Stimulated activated naive CD4-positive, alpha-beta T cell treated with Interleukin-2 at 50 U/mL for 16 hours (primary cell): ENCODE data around the gene SLC5A5.
"Not testable (repeated sequence)": the region's sequence is repeated elsewhere in the genome, so short reads cannot be mapped to it uniquely, and the experiment has no call there.

Experiments
- DNase-seq: peaks from one replicate; lab custom pipeline; 2025; lab: John Stamatoyannopoulos, UW

Gene SLC5A5

GRCh38 chr19:17871032-17871877 is 490 bp upstream of the SLC5A5 start:
- DNase-seq: no peak

DNA sequence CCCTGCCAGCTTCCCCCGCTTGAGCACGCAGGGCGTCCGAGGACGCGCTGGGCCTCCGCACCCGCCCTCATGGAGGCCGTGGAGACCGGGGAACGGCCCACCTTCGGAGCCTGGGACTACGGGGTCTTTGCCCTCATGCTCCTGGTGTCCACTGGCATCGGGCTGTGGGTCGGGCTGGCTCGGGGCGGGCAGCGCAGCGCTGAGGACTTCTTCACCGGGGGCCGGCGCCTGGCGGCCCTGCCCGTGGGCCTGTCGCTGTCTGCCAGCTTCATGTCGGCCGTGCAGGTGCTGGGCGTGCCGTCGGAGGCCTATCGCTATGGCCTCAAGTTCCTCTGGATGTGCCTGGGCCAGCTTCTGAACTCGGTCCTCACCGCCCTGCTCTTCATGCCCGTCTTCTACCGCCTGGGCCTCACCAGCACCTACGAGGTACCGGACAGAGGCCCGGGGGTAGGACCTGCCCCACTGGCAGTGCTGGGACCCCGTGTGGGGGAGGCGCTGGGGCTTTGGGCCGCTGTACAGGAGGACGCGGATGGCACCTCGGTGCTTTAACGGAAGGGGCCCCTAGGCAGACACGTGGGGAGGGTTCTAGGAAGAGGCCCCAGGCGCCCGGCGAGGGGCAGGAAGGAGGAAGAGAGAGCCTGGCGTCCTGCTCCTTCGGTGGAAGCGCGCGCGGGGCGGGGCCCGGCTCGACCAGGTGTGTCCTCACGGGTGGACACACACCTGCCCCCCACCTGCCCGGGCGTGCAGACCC is 681 bp downstream of the SLC5A5 start:
- peak; percentile 53 for DNase-seq

DNA sequence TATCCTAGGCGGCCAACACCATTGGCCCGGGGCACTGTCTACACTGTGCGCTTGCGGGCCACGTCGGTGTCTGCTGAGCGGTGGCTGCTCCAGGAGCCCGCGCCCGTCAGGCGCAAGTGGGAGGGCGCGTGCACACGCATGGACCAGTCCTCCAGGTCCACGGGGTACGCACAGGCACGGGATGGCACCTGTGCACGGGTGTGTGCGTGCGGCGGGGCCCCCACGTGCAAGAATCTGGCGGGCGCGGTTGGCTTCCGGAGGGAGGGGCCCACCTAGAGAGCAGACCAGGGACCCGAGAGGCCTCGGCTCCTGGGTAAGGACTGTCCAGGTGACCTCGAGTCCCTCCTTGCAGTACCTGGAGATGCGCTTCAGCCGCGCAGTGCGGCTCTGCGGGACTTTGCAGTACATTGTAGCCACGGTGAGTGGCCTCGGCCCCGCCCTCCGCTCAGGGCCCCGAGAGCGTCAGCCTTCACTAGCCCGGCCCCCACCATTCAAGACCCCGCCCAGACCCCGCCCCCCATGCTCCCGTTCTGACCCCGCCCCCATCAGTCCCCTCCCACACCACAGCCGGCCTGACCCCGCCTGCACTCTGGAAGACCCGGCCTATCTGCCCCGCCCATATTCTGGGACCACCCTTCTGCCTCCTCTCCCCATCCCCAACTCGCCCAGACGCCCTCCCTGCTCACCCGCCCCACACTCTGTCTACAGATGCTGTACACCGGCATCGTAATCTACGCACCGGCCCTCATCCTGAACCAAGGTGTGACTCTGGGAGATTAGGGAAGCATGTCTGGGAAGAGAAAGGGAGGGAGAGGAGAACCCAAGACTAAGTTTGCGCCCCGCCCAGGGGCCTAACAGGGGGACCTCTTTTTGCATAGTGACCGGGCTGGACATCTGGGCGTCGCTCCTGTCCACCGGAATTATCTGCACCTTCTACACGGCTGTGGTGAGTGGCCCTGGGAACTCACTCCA is 2.3 kb downstream of the SLC5A5 start:
- peak; percentile 76 for DNase-seq

- DNase-seq: no peak
These were observed 3.0 kb downstream of the SLC5A5 start for GRCh38 chr19:17874758-17875135.

GRCh38 chr19:17877696-17878095 is 6.0 kb downstream of the SLC5A5 start:
- DNase-seq: no peak

GRCh38 chr19:17879466-17879865 is 7.7 kb downstream of the SLC5A5 start:
- DNase-seq: no peak

DNA sequence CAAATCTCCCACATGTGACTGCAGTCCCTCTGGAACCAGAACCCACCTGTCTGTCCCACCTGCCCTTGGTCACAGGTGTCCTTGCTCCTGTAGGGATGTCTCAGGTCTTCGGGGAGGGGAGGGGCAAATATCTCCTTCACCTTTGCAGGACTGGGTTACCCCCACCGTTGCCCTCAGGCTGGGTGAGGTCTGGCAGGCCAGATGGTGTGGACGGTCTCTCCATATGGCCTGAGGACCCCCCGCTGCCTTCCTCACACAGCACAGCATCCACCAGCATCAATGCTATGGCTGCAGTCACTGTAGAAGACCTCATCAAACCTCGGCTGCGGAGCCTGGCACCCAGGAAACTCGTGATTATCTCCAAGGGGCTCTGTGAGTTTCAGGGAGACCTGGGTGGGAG is 10.0 kb downstream of the SLC5A5 start:
- DNase-seq: no peak

DNA sequence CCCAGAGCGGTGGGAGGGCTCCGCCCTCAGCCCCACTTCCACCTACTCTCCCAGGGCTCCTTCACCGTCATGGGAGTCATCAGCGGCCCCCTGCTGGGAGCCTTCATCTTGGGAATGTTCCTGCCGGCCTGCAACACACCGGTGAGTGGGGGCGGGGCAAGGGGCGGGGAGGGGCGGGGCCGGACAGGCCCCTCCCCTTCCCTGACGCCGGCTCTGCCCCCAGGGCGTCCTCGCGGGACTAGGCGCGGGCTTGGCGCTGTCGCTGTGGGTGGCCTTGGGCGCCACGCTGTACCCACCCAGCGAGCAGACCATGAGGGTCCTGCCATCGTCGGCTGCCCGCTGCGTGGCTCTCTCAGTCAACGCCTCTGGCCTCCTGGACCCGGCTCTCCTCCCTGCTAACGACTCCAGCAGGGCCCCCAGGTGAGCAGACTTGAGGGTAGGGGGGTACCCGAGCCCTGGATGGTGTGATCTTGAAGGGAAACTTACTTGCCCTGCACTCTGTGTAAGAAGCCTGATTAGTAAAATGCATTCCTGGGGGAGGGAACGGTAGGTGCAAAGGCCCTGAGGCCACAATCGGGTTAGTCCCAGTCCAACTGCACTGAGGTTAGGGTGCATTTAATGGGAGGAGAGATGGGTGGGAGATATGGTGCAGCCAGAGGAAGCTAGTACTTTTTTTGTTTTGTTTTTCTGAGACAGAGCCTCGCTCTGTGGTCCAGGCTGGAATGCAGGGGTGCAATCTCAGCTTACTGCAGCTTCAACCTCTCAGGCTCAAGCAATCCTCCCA is 12.1 kb downstream of the SLC5A5 start:
- DNase-seq: no peak

DNA sequence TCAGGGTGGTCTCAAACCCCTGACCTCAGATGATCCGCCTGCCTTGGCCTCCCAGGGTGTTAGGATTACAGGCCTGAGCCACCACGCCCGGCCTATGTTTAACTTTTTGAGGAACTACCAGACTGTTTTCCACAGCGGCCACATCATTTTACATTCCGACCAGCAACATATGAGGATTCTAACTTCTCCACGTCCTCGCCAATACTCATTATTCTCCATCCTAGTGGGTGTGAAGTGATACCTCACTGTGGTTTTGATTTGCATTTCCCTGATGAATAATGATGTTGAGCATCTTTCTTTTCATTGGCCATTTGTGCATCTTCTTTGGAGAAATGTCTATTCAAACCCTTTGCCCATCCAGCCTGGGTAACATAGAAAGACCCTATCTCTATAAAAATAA is 14.8 kb downstream of the SLC5A5 start:
- no peak for DNase-seq

GRCh38 chr19:17887221-17887620 is 15.5 kb downstream of the SLC5A5 start:
- DNase-seq: not testable (repeated sequence)

- no peak for DNase-seq
These were observed 16.5 kb downstream of the SLC5A5 start for GRCh38 chr19:17888260-17888659.

DNA sequence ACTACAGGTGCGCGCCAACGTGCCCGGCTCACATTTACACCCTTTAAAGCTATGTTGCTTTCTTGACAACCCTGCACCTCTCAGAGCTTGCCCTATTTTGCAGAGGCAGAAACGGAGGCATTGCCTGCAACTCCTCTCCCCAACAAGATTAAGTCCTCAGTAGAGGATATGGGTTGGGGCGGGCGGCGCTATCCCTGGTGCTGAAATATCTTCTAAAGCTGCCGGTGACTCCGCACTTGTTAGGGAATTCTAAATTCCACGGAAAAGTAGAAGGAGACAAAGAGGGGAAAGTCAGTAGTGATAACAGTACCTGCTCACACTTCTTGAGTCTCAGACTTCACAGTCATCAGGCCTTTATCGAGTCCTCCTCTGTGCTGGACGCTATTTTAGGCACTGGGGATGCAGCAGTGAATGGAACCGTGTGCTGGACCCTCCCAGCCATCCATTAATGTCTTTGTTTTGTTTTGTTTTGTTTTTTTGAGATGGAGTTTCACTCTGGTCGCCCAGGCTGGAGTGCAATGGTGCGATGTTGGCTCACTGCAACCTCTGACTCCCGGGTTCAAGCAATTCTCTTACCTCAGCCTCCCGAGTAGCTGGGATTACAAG is 18.0 kb downstream of the SLC5A5 start:
- no peak for DNase-seq

- DNase-seq: no peak
These were observed 22.0 kb downstream of the SLC5A5 start for GRCh38 chr19:17893766-17894165.

GRCh38 chr19:17902701-17903100 is 31.0 kb downstream of the SLC5A5 start:
- no peak for DNase-seq

- no peak for DNase-seq
These were observed 36.5 kb downstream of the SLC5A5 start for GRCh38 chr19:17908244-17908643.

GRCh38 chr19:17909003-17909732 is 37.4 kb downstream of the SLC5A5 start:
- no peak for DNase-seq

DNA sequence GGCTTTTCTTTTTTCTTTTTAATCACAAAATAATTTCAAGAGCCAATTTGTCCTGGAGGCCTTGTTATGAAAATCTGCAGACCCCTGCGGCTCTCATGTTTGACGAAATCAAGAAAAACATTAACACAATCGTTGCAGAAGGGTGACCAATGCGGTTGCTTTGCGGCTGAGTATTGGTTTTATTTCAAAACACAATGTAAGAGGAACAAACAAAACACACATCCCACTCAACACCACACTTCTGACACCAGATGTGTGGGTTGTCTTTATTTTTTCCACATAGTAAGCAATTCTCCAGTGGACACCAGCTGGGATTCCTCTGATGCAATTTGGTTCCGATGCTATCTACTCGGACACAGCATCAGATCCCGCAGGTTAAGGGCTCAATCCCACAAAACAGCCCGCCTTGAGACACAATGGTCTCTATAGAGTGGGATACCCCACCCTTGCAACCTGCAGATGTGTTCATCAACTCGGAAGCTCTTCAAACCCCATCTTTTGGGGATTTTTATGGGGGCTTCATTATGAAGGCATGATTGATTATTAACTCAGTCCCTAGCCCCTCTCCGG is 39.1 kb downstream of the SLC5A5 start:
- DNase-seq: no peak

DNA sequence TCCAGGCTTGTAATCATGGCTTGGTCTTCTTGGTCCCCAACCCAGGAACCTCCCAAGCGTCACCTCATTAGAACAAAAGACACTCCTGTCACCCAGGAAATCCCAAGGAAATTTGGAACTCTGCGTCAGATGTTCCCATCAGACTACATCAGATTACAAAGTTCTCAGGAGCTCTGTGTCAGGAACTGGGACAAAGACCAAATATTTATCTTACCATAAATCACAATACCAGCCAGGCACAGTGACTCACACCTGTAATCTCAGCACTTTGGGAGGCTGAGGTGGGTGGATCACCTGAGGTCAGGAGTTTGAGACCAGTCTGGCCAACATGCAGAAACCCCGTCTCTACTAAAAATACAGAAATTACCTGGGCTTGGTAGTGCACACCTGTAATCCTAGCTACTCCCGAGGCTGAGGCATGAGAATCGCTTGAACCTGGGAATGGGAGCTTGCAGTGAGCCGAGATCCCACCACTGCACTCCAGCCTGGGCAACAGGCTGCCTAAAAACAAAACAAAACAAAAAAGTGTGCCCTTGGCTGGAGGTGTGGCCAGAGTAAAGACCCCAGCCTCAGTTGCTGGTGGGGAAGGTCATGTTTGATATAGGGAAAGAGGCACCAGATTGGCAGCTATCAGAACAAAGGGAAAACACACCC is 44.3 kb downstream of the SLC5A5 start:
- DNase-seq: no peak

DNA sequence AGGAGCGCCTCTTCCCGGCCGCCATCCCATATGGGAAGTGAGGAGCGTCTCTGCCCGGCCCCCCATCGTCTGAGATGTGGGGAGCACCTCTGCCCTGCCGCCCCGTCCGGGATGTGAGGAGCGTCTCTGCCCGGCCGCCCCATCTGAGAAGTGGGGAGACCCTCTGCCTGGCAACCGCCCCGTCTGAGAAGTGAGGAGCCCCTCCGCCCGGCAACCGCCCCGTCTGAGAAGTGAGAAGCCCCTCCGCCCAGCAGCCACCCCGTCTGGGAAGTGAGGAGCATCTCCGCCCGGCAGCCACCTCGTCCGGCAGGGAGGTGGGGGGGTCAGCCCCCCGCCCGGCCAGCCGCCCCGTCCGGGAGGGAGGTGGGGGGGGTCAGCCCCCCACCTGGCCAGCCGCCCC is 46.4 kb downstream of the SLC5A5 start:
- not testable (repeated sequence) for DNase-seq
